DND-41 (cell line): ENCODE results near the gene LTB.

Experiments
- ATAC-seq: fragments of 200-7000 bp; cut with Tn5 transposase; 3 replicates; pipeline ENCODE4 v1.9.1; 2021; ENCODE audit warnings: low read depth; ENCODE audit not compliant: insufficient read depth
- DNase-seq: peaks from one replicate; pipeline ENCODE4 v3.0.0-alpha.2; 2020
- H2AFZ ChIP-seq: 2 replicates; pipeline ENCODE4 v1.6.0; 2012; ENCODE audit warnings: low read depth, low read length
- H3K27ac ChIP-seq: 2 replicates; pipeline ENCODE4 v1.5.1; 2012; ENCODE audit warnings: low read length, inconsistent platforms
- H3K27me3 ChIP-seq: fragments of 200-600 bp; sonication (generic); 2 replicates; pipeline ENCODE4 v1.6.0; 2012; ENCODE audit warnings: low read length, mild to moderate bottlenecking, inconsistent platforms; ENCODE audit not compliant: insufficient read depth, poor library complexity
- H3K36me3 ChIP-seq: 2 replicates; pipeline ENCODE4 v1.5.1; 2012; ENCODE audit warnings: low read length, inconsistent platforms; ENCODE audit not compliant: insufficient read depth
- H3K4me1 ChIP-seq: 2 replicates; pipeline ENCODE4 v1.5.1; 2012; ENCODE audit warnings: mild to moderate bottlenecking, low read length; ENCODE audit not compliant: insufficient read depth
- H3K4me2 ChIP-seq: 2 replicates; pipeline ENCODE4 v1.6.0; 2012; ENCODE audit warnings: mild to moderate bottlenecking, moderate library complexity, low read length, inconsistent platforms; ENCODE audit not compliant: insufficient read depth
- H3K4me3 ChIP-seq, 2 experiments: fragments of 200-600 bp in 1 of 2; shearing (Covaris generic) in 1 of 2; 2 replicates each; pipeline ENCODE4 v1.5.1; 2012 to 2016; ENCODE audit warnings: inconsistent platforms in 2 of 2, low read length in 2 of 2, mild to moderate bottlenecking in 2 of 2, low read depth in 1 of 2, moderate library complexity in 1 of 2
- H3K79me2 ChIP-seq: 2 replicates; pipeline ENCODE4 v1.6.0; 2012; ENCODE audit warnings: low read length, inconsistent platforms; ENCODE audit not compliant: insufficient read depth
- H3K9ac ChIP-seq: 2 replicates; pipeline ENCODE4 v1.6.0; 2012; ENCODE audit warnings: low read depth, mild to moderate bottlenecking, inconsistent platforms, low read length, moderate library complexity
- H3K9me3 ChIP-seq: 2 replicates; pipeline ENCODE4 v1.5.1; 2012; ENCODE audit warnings: low read length, moderate library complexity, mild to moderate bottlenecking, inconsistent platforms; ENCODE audit not compliant: insufficient read depth, severe bottlenecking
- H4K20me1 ChIP-seq: 2 replicates; pipeline ENCODE4 v1.6.0; 2012; ENCODE audit warnings: low read length; ENCODE audit not compliant: insufficient read depth
- CTCF ChIP-seq: IDR thresholded peaks from 2 replicates; pipeline ENCODE4 v1.5.1; 2012; ENCODE audit warnings: borderline replicate concordance, low read length, moderate library complexity, mild to moderate bottlenecking; ENCODE audit not compliant: poor library complexity, severe bottlenecking; ENCODE audit errors: extremely low read depth
- EZH2 ChIP-seq: IDR thresholded peaks from 3 replicates; pipeline ENCODE4 v1.6.1; 2012; ENCODE audit warnings: borderline replicate concordance, low read depth, mild to moderate bottlenecking, moderate library complexity, low read length, inconsistent platforms; ENCODE audit not compliant: severe bottlenecking

LTB gene

GRCh38 chr6:31614684-31615578, 32.7 kb upstream of the LTB start, which contains the start of gene AIF1:
Gene AIF1, plus strand, starts transcription at chr6:31615234. Its CDS starts 96 bp downstream, at chr6:31615330.
- Histone ChIP-seq H3K27me3 (no peaks in the 10 kb centered on the region), H3K4me1 (peaks cover 40% of the 10 kb centered on the region), H3K9me3 (no peaks in the 10 kb centered on the region), H3K9ac (peak within 1 kb of the TSS; percentile 75), H3K4me2 (peak within 1 kb of the TSS; percentile 71), H3K27ac (peak within 1 kb of the TSS; percentile 95), H3K4me3 (peak within 1 kb of the TSS; percentile 14 to 64; a peak in 3 of 4 replicates), H3K36me3 (no peaks in the 10 kb centered on the region), H3K79me2 (peaks cover 19% of the 10 kb centered on the region), H2AFZ (peak within 1 kb of the TSS; percentile 74), H4K20me1 (no peaks in the 10 kb centered on the region)
- no peak for DNase-seq
- no peak for ATAC-seq
- TF ChIP-seq CTCF (no peak), EZH2 (no peak)

DNA sequence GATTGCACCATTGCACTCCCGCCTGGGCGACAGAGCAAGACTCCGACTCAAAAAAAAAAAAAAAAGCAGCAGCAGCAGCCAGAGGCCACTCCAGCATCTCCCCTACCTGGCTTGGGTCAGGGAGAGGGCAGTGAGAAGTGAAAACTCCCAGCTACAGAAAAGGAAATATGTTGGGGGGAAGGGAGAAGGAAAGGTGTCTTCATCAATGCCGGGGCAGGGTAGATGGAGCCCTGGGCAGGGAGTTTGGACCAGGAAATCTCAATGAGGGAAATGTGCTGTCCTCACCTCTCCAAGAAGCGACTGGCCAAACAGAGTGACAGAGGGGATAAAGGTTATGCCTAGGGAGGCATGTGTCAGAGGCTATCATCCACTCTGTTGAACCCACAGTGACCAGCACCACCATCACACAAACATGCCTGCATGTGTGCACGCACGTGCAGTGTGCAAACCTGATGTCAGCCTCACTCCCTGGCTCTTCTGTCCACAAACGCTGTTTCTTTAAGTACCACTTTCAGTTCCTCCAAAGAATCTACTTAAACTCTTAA, 31.9 kb upstream of the LTB start:
- Histone ChIP-seq H3K4me2 (no peak overlapping the region), H3K9ac (no peak overlapping the region), H3K4me1 (peaks cover 34% of the 10 kb centered on the region), H3K79me2 (peaks cover 15% of the 10 kb centered on the region), H3K27me3 (no peaks in the 10 kb centered on the region), H3K4me3 (no peak overlapping the region), H2AFZ (no peak overlapping the region), H4K20me1 (no peaks in the 10 kb centered on the region), H3K9me3 (no peaks in the 10 kb centered on the region), H3K36me3 (no peaks in the 10 kb centered on the region), H3K27ac (no peak overlapping the region)
- no peak for ATAC-seq
- no peak for TF ChIP-seq EZH2
- no peak for TF ChIP-seq CTCF
- no peak for DNase-seq

DNA sequence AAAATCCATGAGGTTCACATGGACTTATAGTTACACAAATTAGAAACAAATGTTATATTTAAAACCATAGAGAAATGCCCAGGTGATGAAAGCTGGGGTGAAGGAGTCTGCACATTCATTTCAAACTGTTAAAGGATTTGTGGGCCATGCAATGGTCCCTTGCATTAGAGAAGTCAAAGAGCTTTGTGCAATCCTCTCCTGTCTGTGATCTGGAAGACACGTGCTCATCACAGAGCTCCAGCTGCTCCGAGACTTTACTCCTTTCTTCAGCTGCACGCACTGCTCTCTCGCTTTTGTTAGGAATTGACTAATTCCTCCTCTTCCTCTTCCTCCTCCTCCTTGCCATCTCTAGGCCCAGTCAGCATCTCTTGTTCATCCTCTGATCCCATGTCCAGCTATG, 28.7 kb upstream of the LTB start:
- H3K9ac ChIP-seq: no peak overlapping the region
- H3K4me3 ChIP-seq: no peak overlapping the region
- H3K27ac ChIP-seq: no peak overlapping the region
- ATAC-seq (no peak), DNase-seq (no peak)
- no peaks in the 10 kb centered on the region for H3K36me3 ChIP-seq
- H3K9me3 ChIP-seq: no peaks in the 10 kb centered on the region
- H2AFZ ChIP-seq: no peak overlapping the region
- peaks cover 19% of the 10 kb centered on the region for H3K4me1 ChIP-seq
- no peaks in the 10 kb centered on the region for H4K20me1 ChIP-seq
- peaks cover 7% of the 10 kb centered on the region for H3K79me2 ChIP-seq
- TF ChIP-seq CTCF: no peak
- TF ChIP-seq EZH2: no peak
- no peaks in the 10 kb centered on the region for H3K27me3 ChIP-seq
- no peak overlapping the region for H3K4me2 ChIP-seq
